SIG-M5 (cell line): ENCODE measurements around the gene PLA2G3.
"Not testable (repeated sequence)": the region's sequence is repeated elsewhere in the genome, so short reads cannot be mapped to it uniquely, and the experiment has no call there.

ENCODE experiments used
- DNase-seq: peaks from one replicate; lab custom pipeline; 2025; lab: John Stamatoyannopoulos, UW

Gene PLA2G3

DNA sequence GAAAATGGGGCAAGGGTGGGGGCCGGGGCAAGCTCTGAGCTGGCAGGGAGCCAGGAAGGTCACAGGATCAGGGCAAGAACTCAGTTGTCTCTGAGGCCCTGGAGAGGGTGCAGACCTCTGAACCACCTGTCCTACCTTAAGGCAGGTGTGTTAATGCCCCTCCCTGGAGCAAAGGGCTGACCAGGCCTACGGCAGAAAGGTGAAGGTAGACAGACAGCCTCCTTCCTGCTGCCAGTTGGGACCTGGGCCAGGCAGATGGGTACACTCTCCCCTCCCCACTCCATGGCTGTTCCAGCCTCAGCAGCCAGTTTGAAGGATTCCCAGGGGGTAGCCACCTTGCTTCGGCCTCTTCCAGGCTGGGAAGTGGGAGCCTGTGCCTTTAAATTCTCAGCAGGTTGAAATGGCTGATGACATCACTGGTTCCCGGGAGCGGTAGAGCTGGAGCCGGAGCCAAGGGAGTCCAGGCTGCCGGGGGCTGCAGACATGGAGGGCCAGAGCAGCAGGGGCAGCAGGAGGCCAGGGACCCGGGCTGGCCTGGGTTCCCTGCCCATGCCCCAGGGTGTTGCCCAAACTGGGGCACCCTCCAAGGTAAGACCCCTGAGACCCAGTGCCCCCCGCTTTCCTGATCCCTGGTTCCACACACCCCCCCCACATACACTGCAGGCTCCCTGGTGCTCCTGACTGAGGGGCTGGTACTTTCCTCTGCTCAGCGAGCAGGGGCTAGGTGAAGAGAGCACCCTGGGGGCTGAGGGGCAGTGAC is 17.6 kb downstream of the PLA2G3 start, which contains the start of gene INPP5J:
Gene INPP5J (plus strand): TSS at position 435 of the 760 bp plus-strand sequence. CDS start 49 bp downstream, at position 484.
- DNase-seq, result no peak

DNA sequence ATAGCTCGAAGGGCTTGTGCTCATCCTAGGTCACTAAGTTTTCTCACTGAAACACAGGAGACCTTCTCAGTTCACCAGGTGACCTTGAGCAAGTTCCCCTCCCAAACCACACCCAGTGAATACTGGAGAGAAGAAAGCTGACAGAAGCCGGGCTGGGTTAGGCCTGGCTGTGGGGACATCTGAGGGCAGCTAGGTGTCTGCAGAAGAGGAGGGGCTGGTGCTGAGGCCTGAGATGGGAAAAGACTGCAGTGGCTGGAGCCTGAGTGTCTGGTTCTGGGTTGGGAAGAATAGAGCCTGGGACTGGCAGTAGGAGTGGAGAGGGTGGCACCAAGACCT is 18.1 kb downstream of the PLA2G3 start:
- DNase-seq, result no peak

DNA sequence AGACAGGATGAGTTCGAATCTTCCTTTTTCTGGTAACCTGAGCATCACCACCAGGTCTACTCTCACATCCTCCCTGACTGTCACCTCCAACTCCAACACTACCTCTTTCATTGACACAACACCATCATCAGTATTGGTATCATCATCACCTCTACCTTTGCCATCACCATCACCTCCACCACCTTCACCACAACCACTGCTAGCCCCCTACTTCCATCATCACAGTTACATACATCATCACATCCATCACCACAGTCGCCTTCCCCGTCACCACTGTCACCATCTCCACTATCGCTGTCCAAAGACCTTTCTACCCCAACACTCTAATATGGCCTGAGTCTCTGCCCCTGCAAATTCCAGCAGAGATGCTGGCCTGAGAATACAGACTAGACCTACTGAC is 18.9 kb downstream of the PLA2G3 start:
- DNase-seq, result no peak

- no peak for DNase-seq
These were observed 19.7 kb downstream of the PLA2G3 start for GRCh38 chr22:31120642-31121041.

GRCh38 chr22:31120230-31120629 is 20.1 kb downstream of the PLA2G3 start:
- no peak for DNase-seq

- DNase-seq, result no peak
These were observed 21.1 kb downstream of the PLA2G3 start for GRCh38 chr22:31119026-31119717.

DNA sequence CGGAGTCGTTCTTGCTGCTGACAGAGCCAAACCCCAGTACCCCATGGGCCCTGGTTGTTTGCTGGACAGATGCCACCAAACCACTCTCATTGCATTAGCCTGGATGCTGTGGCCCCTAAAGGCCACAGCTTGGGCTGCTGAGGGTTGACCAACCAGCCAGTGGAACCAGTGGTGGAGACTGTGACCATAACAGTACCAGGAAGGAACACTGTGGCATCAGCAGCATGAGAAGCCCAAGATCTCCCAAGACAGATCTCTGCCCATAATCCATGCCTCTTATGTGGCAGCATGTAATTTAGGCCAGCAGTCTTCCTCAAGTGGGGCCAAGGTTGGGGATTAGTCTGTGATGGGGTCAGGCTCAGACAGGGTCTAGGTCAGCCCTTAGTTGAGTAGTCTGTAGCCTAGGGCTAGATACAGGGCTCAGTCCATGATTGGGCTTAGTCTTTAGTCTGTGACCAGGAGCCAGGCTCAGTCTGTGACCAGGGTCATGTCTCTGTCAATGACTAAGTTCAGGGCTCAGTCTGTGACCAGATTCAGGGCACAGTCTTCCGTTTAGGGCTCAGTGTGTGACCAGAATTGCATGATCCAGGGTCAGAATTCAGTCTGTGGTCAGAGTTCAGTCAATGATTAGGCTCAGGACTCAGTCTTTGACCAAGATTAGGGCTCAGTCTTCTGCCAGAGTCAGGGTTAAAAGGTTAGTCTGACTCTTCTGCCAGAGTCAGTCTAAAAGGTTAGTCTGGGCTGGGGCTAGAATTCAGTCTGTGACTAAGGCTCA is 22.1 kb downstream of the PLA2G3 start:
- no peak for DNase-seq

DNA sequence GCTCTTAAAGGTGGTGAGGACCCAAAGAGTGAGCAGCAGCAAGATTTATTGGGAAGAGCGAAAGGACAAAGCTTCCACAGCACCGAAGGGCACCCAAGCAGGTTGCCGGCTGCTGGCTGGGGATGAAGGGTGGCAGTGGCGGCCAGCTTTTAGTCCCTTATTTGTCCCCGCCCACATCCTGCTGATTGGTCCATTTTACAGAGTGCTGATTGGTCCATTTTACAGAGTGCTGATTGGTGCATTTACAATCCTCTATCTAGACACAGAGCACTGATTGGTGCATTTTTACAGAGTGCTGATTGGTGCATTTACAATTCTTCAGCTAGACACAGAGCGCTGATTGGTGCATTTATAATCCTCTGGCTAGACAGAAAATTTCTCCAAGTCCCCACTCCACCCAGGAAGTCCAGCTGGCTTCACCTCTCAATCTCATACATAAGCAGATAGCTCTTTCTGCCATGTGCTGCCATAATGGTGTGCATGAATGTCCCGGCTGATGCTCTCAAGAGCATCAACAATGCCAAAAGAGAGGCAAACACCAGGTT is 27.7 kb downstream of the PLA2G3 start:
- DNase-seq, result not testable (repeated sequence)

DNA sequence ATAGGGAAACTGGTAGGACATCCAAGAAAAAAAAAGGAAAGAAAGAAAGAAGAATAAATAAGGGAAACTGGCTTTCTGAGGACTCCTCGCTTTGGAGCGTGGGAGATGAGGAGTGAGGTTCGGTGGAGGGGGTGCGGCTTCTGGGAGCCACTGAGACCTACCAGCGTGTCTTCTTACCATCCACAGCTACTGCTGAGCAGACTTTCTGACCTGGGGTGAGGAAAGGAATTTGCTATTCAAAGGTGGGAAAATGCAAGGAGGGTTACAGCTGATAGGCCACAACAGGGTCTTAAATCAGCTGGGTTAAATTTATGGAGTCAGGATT is 32.5 kb downstream of the PLA2G3 start:
- no peak for DNase-seq

DNA sequence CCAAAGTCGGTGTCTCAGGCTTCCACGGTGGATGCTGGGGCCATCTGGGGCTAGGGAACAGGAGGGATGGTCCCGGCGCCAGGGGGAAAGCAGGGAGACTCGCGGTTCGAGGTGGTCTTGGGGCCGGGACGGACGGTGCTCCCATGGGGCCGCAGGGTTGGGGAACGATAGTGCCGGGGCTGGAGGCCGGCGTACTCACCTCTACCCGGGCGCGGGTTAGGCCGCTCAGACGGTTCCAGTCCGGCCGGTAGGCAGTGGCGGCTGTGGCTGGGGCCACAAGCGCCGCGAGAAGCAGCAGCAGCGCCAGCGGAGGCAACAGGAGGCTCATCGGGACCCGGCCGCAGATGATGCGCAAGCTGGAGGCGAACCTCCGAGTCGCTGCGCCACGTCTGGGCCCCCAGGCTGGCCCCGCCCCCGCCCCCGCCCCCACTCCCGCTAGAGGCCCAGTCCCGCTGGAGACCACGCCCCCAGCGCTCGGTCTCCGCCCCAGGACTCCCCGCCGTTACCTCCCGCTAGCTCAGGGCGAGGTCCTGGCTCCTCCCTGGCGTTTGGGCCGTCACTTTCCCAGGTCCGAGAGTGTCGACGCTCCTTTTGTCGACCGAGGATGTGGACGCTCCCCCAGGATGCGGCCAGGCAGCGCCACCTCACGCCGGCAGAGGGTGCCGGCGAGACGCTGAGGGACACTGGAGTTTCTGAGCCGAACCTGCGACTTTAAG is 33.0 kb downstream of the PLA2G3 start, which contains the start of gene SELENOM:
Gene SELENOM (minus strand): TSS at position 391 of the 716 bp plus-strand sequence. CDS start 63 bp downstream, at position 328.
- peak; percentile 52 for DNase-seq

DNA sequence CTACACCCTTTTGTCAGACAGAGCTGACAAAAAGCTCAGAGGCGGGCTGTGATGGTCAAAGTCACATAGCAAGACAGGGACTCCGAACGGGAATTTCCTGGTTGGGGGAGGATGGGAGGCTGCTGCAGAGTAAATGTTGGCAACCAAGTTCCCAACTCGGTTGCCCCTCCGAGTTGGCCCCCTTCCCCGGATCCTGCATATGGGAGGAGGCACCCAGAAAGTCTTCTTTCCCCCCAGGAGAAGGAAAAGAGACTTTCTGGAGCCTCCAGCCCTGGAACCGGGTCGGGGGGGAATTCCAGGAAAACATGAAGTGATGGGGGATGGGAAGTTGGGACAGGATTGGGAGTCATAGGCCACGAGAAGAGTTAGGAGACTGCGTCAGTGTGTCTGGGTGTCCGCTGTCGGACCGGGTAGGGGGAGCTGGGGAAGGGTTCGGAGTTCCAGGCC is 33.6 kb downstream of the PLA2G3 start:
- DNase-seq, result no peak

DNA sequence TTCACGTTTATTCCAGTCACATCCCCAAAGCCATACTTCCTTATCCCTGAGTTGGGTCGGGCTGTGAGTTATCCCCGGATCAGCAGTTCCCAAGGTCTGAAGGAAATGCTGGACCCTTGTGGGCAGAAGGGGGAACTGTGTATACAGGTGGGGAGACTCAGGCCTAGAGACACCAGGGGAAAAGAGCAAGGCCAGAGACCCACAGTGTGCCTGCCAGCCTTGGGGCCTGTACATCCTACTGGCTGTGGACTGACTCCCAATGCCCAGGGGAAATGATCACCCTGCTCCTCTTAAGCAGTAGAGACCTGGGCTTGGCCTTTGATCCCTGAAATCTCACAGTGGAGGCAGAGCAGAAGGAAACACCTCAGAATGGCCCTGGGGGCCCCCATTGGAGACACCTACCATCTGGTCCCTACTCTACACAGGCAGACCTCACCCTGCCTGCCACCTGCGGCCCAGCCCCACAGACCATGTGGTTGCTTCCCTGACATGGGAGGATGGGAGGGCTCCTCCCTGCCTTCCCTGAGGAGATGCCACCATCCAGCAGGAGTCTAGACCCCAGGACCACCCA is 34.2 kb downstream of the PLA2G3 start:
- no peak for DNase-seq

DNA sequence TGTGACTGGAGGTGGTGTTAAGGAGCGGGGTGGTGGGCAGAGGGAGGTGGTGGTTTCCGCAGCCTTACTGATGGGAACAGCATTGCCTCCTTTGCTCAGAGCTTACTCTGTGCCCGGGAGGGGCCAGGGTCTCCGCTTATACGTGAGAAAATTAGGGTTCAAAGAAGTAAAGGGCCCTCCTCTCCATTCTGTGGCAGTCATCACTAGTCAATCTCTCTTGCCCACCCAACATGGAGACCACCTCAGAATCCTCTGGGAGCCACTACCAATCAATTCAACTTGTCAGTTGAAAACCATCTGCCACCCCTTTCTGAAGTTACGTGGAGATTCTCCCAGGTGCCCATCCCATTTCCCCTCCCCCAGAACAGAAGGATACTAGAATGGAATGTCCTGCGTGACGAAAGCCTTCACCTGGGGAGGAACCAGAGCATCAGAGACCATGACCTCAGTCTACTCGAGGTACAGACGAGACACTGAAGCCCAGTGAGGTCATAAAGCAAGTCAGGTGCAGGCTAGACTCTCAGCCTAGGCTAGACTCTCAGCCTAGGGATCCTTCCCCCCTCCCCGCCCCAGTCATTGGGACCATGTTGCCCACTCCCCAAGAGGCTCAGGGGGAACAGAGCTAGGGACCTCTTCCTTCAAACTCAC is 34.9 kb downstream of the PLA2G3 start:
- DNase-seq, result no peak

DNA sequence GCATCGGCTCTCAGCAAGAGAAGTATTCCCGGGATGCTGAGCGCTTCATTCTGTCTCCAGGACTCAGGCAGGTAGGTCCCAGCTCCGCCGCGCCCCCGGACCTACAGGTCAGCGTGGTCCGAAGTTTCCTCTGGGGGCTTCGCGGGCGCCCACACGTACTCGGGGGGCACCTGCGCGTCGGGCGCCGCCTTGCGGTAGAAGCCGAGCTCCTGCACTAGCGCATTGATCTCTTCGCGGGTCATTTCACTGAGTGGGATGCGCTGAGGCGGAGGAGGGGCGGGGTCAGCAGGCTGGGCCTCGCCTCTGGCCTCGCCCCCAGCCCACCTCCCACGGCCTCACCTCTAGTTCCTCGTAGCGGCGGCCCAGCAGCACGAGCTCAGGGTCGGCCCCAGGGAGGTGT is 35.4 kb downstream of the PLA2G3 start:
- no peak for DNase-seq

DNA sequence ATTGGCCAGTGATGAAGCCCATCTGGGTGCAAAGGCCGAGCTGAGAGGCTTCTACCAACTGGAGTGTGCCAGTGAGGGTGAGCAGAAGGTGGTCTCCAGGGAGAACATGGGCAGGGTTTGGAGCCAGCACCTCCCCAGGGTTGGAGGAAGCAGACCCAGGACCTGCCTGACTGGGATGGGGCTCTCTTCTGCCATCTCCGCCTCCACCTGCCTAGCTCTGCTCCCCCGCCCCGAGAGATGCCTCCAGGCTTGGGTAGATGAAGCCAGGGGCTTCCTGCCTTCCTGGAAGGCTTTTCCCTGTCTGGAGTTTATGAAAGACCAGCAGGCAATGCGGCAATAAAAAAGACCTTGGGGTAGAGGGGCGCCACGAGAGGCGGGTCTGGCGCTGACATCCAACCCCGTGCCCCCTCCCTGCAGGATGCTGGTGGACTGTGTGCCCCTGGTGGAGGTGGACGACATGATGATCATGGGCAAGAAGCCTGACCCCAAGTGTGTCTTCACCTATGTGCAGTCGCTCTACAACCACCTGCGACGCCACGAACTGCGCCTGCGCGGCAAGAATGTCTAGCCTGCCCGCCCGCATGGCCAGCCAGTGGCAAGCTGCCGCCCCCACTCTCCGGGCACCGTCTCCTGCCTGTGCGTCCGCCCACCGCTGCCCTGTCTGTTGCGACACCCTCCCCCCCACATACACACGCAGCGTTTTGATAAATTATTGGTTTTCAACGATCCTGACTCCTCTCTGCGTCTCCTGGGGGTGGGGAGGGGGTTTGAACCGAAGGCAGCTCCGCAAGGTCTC is 36.2 kb downstream of the PLA2G3 start:
- DNase-seq, result no peak

GRCh38 chr22:31103111-31103510 is 37.2 kb downstream of the PLA2G3 start:
- no peak for DNase-seq

- DNase-seq, result no peak
These were observed 37.7 kb downstream of the PLA2G3 start for GRCh38 chr22:31102441-31103081.

DNA sequence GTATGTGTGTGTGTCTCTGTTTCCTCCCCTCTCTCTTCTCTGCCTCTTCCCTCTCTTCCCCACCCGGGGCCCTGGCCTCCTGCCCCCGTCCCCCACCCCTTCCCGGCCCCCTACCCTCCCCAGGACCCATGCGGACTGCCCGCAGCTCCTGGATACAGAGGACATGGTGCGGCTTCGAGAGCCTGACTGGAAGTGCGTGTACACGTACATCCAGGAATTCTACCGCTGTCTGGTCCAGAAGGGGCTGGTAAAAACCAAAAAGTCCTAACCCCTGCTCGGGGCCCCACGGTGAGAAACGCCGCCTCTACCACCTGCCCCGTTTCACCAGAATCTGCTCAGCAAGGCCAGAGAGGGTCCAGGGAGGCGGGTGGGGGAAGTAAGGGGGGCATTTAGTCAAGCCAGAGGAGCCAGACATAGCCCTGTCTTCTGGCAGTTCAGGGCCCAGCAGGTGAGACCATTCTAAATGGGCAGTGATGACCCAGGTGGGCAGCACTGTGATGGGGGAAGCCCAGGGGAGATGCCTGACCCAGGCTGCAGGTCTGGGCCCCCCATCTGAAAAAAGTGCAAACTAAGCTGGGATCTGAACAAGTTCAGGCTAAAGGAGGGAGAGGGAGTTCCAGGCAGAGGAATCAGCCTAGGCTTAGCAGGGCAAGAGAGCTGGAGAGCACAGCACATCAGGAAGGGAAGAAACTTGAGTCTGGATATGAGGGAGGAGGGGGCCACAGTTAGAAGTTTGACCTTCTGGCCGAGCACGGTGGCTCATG is 39.4 kb downstream of the PLA2G3 start:
- DNase-seq, result no peak
